ENCODE measurements around the gene GRIN2C.

The GRIN2C gene

GRCh38 chr17:74843352-74843627 lies 16.4 kb downstream of the GRIN2C start:
- peaks cover 0 to 28% (median 23%) of the 10 kb centered on the region in 4 experiments for H3K4me1 ChIP-seq (ENCODE audit: control extremely low read depth in 1 of 4, control insufficient read depth in 4 of 4, insufficient read depth in 4 of 4, low read length in 3 of 4)
- H3K36me3 ChIP-seq (ENCODE audit: control insufficient read depth in 4 of 4, insufficient read depth in 4 of 4, low read length in 3 of 4) = peaks cover 0 to 7% (median 3%) of the 10 kb centered on the region in 4 experiments
- CTCF ChIA-PET = interaction anchor here (0.8 to 5.4 kb wide), 14 partner anchors 9 to 118 kb away, joined by 3 to 26 read pairs (median 4); no protein-coding TSS in a partner anchor
- POLR2A ChIA-PET = no interaction called here
- no peaks in the 10 kb centered on the region for H3K9me3 ChIP-seq (ENCODE audit: control extremely low read depth in 1 of 5, control insufficient read depth in 4 of 5, insufficient read depth in 2 of 5, low read depth in 1 of 5, low read length in 4 of 5)
- peak in 2 of 3 donors; percentile 8 to 20 for DNase-seq
- no peak overlapping the region for H3K4me3 ChIP-seq (ENCODE audit: control insufficient read depth in 1 of 7, extremely low read depth in 1 of 7, insufficient read depth in 4 of 7, low read depth in 2 of 7, low read length in 6 of 7)
- peaks cover 0 to 40% (median 6%) of the 10 kb centered on the region in 5 experiments for H3K27me3 ChIP-seq (replicated peaks in 2 of 5; ENCODE audit: control insufficient read depth in 4 of 5, insufficient read depth in 5 of 5, low read length in 4 of 5)
- H3K27ac ChIP-seq (ENCODE audit: insufficient read depth in 1 of 2, low read depth in 1 of 2, low read length in 2 of 2, poor library complexity in 1 of 2, severe bottlenecking in 2 of 2) = no peak overlapping the region
- 57% methylated on average over 19 of the region's 26 CpGs for WGBS (ENCODE audit: insufficient coverage)

DNA sequence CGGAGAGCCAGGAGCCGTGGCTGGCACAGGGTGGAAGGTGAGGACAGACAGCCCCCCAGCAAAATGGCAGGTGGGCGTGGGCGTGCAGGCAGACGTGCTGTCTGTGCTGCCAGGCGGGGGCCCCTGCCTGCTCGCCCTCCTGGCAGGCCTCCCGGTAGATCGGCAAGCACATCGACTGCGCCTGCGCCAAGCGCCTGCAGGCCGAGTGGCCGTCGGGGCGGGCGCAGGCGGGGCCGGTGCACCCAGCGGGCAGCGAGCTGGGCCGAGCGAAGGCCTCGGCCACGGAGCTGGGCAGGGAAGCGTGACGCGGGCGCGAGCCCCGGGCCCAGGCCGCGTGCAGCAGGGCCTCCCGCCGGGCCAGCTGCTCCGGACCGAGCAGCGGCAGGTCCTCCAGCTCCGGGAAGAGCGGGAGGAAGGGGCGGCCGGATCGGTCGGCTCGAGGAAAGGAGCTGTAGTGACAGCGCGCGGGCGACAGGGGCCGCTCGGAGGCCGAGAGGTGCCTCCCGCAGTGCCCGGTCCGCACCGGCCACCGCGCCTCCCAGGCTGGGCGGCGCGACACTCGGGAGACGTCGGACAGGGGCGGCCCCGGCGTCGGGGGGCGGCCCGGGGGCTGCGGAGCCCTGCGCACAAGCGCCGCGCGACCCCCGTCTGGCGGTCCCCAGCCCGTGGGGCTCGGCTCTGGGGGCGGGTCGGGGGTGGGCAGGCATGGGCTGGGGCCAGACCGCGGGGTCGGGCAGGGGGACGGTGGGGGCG lies 16.9 kb downstream of the GRIN2C start:
- Histone ChIP-seq H3K36me3 (ENCODE audit: control insufficient read depth in 4 of 4, insufficient read depth in 4 of 4, low read length in 3 of 4) (peaks cover 0 to 9% (median 3%) of the 10 kb centered on the region in 4 experiments), H3K4me3 (ENCODE audit: control insufficient read depth in 1 of 7, extremely low read depth in 1 of 7, insufficient read depth in 4 of 7, low read depth in 2 of 7, low read length in 6 of 7) (peak overlapping the region in 6 of 7 experiments; percentile 7 to 57 (median 40)), H3K27ac (ENCODE audit: insufficient read depth in 1 of 2, low read depth in 1 of 2, low read length in 2 of 2, poor library complexity in 1 of 2, severe bottlenecking in 2 of 2) (no peak overlapping the region), H3K4me1 (ENCODE audit: control extremely low read depth in 1 of 4, control insufficient read depth in 4 of 4, insufficient read depth in 4 of 4, low read length in 3 of 4) (peaks cover 0 to 28% (median 23%) of the 10 kb centered on the region in 4 experiments), H3K9me3 (ENCODE audit: control extremely low read depth in 1 of 5, control insufficient read depth in 4 of 5, insufficient read depth in 2 of 5, low read depth in 1 of 5, low read length in 4 of 5) (no peaks in the 10 kb centered on the region), H3K27me3 (replicated peaks in 2 of 5; ENCODE audit: control insufficient read depth in 4 of 5, insufficient read depth in 5 of 5, low read length in 4 of 5) (peaks cover 0 to 40% (median 6%) of the 10 kb centered on the region in 5 experiments)
- peak in 2 of 3 donors; percentile 33 to 37 for DNase-seq
- ChIA-PET POLR2A (no interaction called here), CTCF (interaction anchor here (0.8 to 5.4 kb wide), 13 partner anchors 9 to 118 kb away, joined by 3 to 26 read pairs (median 5); no protein-coding TSS in a partner anchor)
- WGBS (ENCODE audit: insufficient coverage) = 6% methylated on average over 68 of the region's 88 CpGs

DNA sequence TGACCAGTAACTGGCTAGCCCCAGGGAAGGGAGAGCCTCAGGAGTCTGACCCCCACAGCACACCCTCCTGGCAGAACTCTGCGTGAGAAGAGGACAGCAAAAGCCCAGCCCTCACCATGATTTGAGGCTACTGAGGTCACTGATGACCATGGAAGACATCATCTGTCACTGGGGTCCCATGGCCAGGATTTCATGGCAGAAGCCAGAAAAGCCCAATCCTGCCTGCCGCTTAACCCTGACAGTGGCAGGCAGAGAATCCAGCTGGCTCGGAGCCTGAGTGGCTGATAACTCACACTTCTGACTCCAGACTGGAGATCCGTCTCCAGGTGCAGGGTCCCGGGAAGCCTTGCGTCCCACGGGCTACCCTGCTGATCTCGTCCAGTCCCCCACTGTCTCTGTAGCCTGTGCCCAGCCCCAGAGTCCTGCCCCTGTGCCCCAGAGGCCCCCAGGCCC lies 17.5 kb downstream of the GRIN2C start:
- CTCF ChIA-PET = interaction anchor here (0.8 to 5.4 kb wide), 12 partner anchors 10 to 119 kb away, joined by 3 to 26 read pairs (median 6); no protein-coding TSS in a partner anchor
- Histone ChIP-seq H3K36me3 (ENCODE audit: control insufficient read depth in 4 of 4, insufficient read depth in 4 of 4, low read length in 3 of 4) (peaks cover 0 to 13% (median 5%) of the 10 kb centered on the region in 4 experiments), H3K4me1 (ENCODE audit: control extremely low read depth in 1 of 4, control insufficient read depth in 4 of 4, insufficient read depth in 4 of 4, low read length in 3 of 4) (peaks cover 0 to 28% (median 23%) of the 10 kb centered on the region in 4 experiments), H3K4me3 (ENCODE audit: control insufficient read depth in 1 of 7, extremely low read depth in 1 of 7, insufficient read depth in 4 of 7, low read depth in 2 of 7, low read length in 6 of 7) (no peak overlapping the region), H3K27ac (ENCODE audit: insufficient read depth in 1 of 2, low read depth in 1 of 2, low read length in 2 of 2, poor library complexity in 1 of 2, severe bottlenecking in 2 of 2) (no peak overlapping the region), H3K9me3 (ENCODE audit: control extremely low read depth in 1 of 5, control insufficient read depth in 4 of 5, insufficient read depth in 2 of 5, low read depth in 1 of 5, low read length in 4 of 5) (no peaks in the 10 kb centered on the region), H3K27me3 (replicated peaks in 2 of 5; ENCODE audit: control insufficient read depth in 4 of 5, insufficient read depth in 5 of 5, low read length in 4 of 5) (peaks cover 0 to 40% (median 6%) of the 10 kb centered on the region in 5 experiments)
- DNase-seq = no peak
- POLR2A ChIA-PET = no interaction called here
- WGBS (ENCODE audit: insufficient coverage) = 96% methylated on average over 3 of the region's 8 CpGs

DNA sequence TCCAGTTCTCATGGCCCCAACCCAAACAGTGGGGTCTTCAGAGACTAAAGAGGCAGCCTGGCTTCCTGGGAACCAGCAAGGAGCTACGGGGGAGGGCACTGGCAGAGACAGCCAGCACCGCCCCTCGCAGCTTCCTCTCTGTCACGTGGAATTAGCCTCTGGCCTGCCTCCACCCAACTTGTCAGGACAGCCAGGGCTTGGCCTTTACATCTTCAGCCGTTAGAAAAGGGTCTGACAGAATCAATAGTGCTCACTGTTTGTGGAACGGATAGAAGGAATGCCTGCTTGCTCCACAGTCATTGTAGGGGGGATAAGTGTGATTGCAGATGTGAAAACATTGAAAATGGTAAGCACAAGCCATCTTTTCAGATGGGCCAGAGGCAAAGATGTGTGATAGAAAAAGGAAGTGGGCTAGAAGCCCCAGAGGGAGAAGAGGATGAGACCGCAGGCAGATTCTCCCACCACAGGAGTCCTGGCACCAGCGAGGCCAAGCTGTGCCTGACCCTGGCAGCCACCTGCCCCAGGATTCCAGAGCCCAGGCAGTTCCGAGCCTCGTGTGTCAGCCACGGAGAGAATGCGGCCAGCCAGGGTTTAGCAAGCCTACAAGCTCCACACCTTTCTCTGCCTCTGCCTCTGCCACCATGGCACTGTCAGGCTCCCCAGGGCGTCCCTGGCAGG lies 18.6 kb downstream of the GRIN2C start:
- DNase-seq = peak in 2 of 3 donors; percentile 21 to 22
- CTCF ChIA-PET = interaction anchor here (0.9 to 5.4 kb wide), 10 partner anchors 9 to 57 kb away, joined by 3 to 26 read pairs (median 8); no protein-coding TSS in a partner anchor
- POLR2A ChIA-PET = no interaction called here
- H3K27me3 ChIP-seq (replicated peaks in 2 of 5; ENCODE audit: control insufficient read depth in 4 of 5, insufficient read depth in 5 of 5, low read length in 4 of 5) = peaks cover 0 to 38% (median 6%) of the 10 kb centered on the region in 5 experiments
- peaks cover 0 to 28% (median 23%) of the 10 kb centered on the region in 4 experiments for H3K4me1 ChIP-seq (ENCODE audit: control extremely low read depth in 1 of 4, control insufficient read depth in 4 of 4, insufficient read depth in 4 of 4, low read length in 3 of 4)
- no peak overlapping the region for H3K27ac ChIP-seq (ENCODE audit: insufficient read depth in 1 of 2, low read depth in 1 of 2, low read length in 2 of 2, poor library complexity in 1 of 2, severe bottlenecking in 2 of 2)
- peak overlapping the region in 1 of 7 experiments; percentile 28 for H3K4me3 ChIP-seq (ENCODE audit: control insufficient read depth in 1 of 7, extremely low read depth in 1 of 7, insufficient read depth in 4 of 7, low read depth in 2 of 7, low read length in 6 of 7)
- peaks cover 0 to 23% (median 11%) of the 10 kb centered on the region in 4 experiments for H3K36me3 ChIP-seq (ENCODE audit: control insufficient read depth in 4 of 4, insufficient read depth in 4 of 4, low read length in 3 of 4)
- H3K9me3 ChIP-seq (ENCODE audit: control extremely low read depth in 1 of 5, control insufficient read depth in 4 of 5, insufficient read depth in 2 of 5, low read depth in 1 of 5, low read length in 4 of 5) = no peaks in the 10 kb centered on the region
- WGBS (ENCODE audit: insufficient coverage) = 47% methylated on average over 12 of the region's 13 CpGs

DNA sequence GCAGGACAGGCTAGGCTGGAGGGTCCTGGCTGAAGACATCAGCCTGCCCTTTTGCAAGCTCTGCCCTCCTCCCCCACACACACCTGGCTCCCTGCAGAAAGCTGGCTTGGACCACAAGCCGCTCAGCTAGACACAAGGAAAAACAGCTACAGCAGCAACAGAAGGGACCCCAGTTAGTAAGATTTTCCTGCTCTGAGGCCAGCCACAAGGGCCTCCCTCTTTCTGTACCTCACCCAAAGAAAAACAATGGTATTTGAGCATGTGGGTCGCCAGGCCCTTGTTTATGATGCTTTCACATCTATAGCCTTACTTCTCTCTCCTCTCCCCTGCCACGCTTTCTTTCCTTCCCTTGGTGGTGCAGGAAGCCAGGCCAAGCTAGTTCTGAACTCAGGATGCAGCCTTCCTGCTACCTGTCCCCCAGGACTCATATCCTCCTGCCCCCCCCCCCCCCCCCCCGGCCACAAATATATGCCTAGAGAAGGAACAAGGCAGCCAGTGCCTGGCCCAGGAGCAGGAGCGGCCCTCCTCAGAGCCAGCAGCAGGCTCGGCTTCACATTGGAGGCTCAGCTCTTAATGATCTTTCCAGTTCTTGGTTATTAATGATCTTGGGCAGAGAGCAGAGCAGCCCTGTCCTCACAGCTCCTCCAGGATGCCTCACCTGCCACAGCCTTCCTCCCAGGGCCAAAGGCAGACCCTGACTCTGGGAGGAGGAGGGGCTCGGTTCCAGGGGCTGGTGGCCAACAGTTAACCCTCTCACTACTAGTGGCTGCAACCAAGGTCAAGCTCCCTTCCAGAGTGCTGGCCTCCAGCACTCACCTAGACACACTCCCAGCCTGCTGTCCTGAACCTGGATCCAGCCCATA lies 19.5 kb downstream of the GRIN2C start:
- Histone ChIP-seq H3K27ac (ENCODE audit: insufficient read depth in 1 of 2, low read depth in 1 of 2, low read length in 2 of 2, poor library complexity in 1 of 2, severe bottlenecking in 2 of 2) (no peak overlapping the region), H3K36me3 (ENCODE audit: control insufficient read depth in 4 of 4, insufficient read depth in 4 of 4, low read length in 3 of 4) (peaks cover 0 to 32% (median 12%) of the 10 kb centered on the region in 4 experiments), H3K27me3 (replicated peaks in 2 of 5; ENCODE audit: control insufficient read depth in 4 of 5, insufficient read depth in 5 of 5, low read length in 4 of 5) (peaks cover 0 to 33% (median 6%) of the 10 kb centered on the region in 5 experiments), H3K9me3 (ENCODE audit: control extremely low read depth in 1 of 5, control insufficient read depth in 4 of 5, insufficient read depth in 2 of 5, low read depth in 1 of 5, low read length in 4 of 5) (no peaks in the 10 kb centered on the region), H3K4me1 (ENCODE audit: control extremely low read depth in 1 of 4, control insufficient read depth in 4 of 4, insufficient read depth in 4 of 4, low read length in 3 of 4) (peaks cover 0 to 28% (median 23%) of the 10 kb centered on the region in 4 experiments), H3K4me3 (ENCODE audit: control insufficient read depth in 1 of 7, extremely low read depth in 1 of 7, insufficient read depth in 4 of 7, low read depth in 2 of 7, low read length in 6 of 7) (peak overlapping the region in 1 of 7 experiments; percentile 28)
- ChIA-PET POLR2A (interaction anchor here (0.5 kb wide), 1 partner anchor 22 kb away, joined by 4 read pairs; no protein-coding TSS in a partner anchor), CTCF (interaction anchor here (0.9 to 5.4 kb wide), 12 partner anchors 8 to 49 kb away, joined by 3 to 26 read pairs (median 5); no protein-coding TSS in a partner anchor)
- DNase-seq = no peak
- WGBS (ENCODE audit: insufficient coverage) = 88% methylated on average over 3 of the region's 7 CpGs

- Histone ChIP-seq H3K4me1 (ENCODE audit: control extremely low read depth in 1 of 4, control insufficient read depth in 4 of 4, insufficient read depth in 4 of 4, low read length in 3 of 4) (peaks cover 0 to 28% (median 22%) of the 10 kb centered on the region in 4 experiments), H3K4me3 (ENCODE audit: control insufficient read depth in 1 of 7, extremely low read depth in 1 of 7, insufficient read depth in 4 of 7, low read depth in 2 of 7, low read length in 6 of 7) (no peak overlapping the region), H3K36me3 (ENCODE audit: control insufficient read depth in 4 of 4, insufficient read depth in 4 of 4, low read length in 3 of 4) (peaks cover 0 to 33% (median 12%) of the 10 kb centered on the region in 4 experiments), H3K9me3 (ENCODE audit: control extremely low read depth in 1 of 5, control insufficient read depth in 4 of 5, insufficient read depth in 2 of 5, low read depth in 1 of 5, low read length in 4 of 5) (no peaks in the 10 kb centered on the region), H3K27me3 (replicated peaks in 2 of 5; ENCODE audit: control insufficient read depth in 4 of 5, insufficient read depth in 5 of 5, low read length in 4 of 5) (peaks cover 0 to 19% (median 0%) of the 10 kb centered on the region in 5 experiments), H3K27ac (ENCODE audit: insufficient read depth in 1 of 2, low read depth in 1 of 2, low read length in 2 of 2, poor library complexity in 1 of 2, severe bottlenecking in 2 of 2) (no peak overlapping the region)
- ChIA-PET POLR2A (interaction anchor here (0.6 kb wide), 1 partner anchor 140 kb away, joined by 4 read pairs; no protein-coding TSS in a partner anchor), CTCF (interaction anchor here (0.9 to 3.7 kb wide), 8 partner anchors 16 to 181 kb away, joined by 3 to 21 read pairs (median 4); no protein-coding TSS in a partner anchor)
- 96% methylated on average over 8 of the region's 9 CpGs for WGBS (ENCODE audit: insufficient coverage)
- no peak for DNase-seq
Observed at GRCh38 chr17:74838274-74838673, 21.4 kb downstream of the GRIN2C start.

All from common myeloid progenitor, CD34-positive (primary cell).